ENCODE results near the gene FBXW12.
"Not testable (repeated sequence)": the region's sequence is repeated elsewhere in the genome, so short reads cannot be mapped to it uniquely, and the experiment has no call there.

FBXW12 gene

GRCh38 chr3:48387634-48388033, 15.6 kb downstream of the FBXW12 start:
- DNase-seq, result no peak

DNA sequence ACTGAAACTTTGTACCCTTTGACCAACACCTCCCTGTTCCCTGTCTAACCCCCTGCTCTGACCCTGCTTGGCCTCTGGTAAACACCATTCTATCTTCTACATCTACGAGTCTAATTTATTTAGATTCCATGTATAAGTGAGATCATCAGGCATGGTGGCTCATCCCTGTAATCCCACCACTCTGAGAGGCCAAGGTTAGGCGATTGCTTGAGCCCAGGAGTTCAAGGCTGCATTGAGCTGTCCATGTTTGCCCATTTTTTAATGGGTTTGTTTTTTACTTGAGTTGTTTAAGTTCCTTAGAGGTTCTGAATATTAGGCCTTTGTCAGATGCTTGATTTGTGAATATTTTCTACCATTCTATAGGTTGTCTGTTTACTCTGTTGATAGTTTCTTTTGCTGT, 16.9 kb downstream of the FBXW12 start:
- no peak for DNase-seq

- no peak for DNase-seq
These were observed 22.4 kb downstream of the FBXW12 start for GRCh38 chr3:48394391-48394790.

DNA sequence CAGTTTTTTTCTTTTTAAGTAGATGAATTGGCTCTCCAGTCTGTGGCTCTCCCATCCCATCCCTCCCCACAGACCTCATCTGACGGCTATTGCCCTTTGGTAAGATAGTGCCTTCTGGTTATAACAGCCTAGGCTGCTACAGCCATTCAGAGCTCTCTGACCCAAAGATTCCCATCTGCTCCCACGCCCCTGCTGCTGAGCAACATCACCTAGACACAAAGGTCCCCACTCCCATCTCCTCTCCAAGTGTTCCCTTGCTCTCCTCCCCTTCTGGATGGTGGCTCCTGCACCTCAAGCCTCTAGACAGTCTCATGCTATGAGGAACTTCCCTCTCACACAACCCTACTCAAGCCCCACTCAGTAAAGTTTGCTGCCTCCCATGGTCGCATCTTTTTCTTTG, 23.7 kb downstream of the FBXW12 start:
- no peak for DNase-seq

- no peak for DNase-seq
These were observed 26.0 kb downstream of the FBXW12 start for GRCh38 chr3:48397767-48398681.

- no peak for DNase-seq
These were observed 26.8 kb downstream of the FBXW12 start for GRCh38 chr3:48398701-48399386.

DNA sequence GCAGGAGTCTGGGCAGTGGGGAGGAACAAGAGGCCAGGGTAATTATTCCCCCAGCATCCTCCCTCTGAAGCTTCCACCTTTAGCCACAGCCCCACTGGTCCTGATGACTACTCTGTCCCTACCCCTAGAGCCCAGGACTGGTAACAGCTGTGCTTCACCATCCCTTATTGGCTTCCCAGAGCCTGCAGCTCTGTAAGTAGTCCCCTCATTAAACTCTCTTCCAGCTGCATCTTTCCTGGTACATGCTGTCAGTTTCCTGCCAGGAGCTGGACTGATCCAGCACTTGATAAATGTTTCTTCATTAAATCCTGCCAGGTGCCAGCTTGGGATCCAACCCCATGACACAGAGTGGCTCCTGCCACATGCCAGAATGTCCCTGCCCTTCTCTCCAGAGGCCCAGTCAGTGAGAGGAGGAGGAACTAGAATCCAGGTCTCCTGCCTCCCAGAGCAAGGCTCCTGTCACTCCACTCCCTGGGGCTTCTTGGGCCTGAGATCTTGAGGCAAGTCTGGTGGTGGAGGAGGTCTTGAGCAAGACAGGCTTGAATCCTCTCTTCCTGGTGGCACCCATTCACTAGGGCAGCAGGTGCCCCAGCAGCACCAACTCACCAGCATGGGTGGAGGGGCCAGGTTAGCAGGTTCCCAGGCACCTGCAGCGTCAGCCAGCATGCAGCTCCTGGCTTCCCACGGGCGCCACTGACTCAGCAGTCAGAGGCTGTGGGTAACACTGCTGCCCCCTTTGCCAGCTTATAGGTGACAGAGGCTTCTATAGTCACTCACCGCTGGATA, 27.6 kb downstream of the FBXW12 start:
- no peak for DNase-seq

- DNase-seq, result peak; percentile 15
These were observed 28.9 kb downstream of the FBXW12 start for GRCh38 chr3:48400824-48401433.

GRCh38 chr3:48401434-48401901, 29.4 kb downstream of the FBXW12 start:
- not testable (repeated sequence) for DNase-seq

DNA sequence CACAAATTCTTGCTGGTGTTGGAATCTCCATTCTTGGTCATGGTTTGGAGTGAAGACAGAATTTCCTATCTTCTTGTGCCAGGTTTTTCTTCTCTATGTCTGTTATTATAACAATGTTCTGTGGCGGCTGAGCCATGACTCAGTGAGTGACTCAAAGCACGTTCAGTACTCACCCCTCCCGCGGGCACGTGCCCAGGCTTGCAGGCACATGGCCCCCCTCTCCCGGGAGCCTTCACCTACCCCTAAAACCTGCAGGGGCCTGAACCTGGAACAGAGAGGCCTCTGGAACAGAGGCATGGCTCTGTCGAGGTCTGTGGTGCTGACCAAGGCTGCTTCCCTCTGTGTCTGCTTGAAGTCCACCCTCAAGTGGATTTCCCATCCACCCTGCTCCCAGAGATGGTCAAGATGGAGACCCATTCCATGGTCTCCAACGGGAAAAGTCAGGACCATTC, 30.3 kb downstream of the FBXW12 start:
- no peak for DNase-seq

GRCh38 chr3:48402907-48403306, 30.9 kb downstream of the FBXW12 start:
- no peak for DNase-seq

GRCh38 chr3:48403533-48404439, 31.8 kb downstream of the FBXW12 start:
- no peak for DNase-seq

DNA sequence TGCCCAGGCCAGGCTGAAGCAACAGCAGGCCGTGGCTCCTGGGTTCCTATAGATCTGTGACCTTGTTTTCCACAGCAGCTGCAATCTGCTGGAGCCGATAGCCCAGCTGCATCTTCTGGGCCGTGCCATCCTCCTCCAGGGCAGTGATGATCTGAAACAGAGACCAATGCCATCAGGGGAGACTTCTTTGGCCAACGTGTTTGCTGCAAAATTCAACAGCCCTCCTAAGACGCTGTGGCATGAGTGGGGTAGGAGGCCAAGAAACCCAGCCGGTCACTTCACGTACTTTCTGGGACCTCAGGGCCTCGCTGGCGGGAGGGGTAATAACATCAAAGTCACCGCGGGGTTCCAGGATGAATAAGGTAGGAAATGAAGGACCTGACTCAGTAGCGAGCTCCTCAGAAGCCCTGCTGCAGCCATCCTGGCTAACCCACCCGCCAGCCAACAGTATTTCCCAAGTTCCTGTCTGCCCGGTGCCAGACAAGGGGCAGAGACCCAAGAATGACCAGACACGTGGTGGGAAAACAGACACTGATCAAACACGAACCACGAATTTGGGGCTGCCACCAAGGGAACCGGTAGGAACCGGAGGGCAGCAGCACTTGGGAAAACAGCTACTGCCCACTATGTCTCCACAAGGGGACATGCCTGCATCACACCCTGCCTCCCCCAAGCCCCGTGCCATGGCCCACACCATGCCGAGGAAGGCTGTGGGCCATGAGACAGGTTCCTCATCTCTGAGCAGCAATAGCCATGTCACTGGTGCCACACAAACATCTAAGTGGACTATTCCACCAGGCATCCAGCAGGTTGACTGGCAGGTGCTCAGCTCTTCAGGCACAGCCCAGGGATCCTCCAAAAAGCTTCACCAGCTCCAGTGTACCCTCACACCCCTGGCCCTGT, 32.7 kb downstream of the FBXW12 start:
- DNase-seq, result no peak

DNA sequence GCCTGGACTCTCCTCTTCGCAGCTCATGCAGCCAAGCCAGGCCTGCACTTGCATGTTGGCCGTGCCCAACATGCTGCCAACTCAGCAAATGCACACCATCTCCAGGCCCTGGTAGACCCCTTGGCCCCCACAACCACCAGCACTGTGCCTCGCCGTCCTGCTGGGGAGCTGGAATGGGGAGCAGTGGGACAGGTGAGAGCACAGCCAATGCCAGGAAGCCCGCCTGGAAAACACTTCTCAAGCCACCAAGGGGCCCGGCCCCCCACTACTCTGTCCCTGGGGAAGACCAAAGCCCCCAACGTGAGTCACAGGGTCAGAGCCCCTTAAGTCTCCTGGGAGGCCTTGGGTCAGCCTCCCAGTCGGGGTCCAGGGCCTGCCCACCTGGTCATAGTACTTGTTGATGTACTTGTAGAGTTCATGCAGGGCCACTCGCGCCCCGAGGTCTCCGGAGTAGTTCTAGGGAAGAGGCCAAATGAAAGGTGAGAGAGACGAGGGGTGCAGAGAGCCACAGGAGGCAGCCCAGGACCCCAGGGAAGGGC, 33.4 kb downstream of the FBXW12 start:
- no peak for DNase-seq

GRCh38 chr3:48405971-48406370, 34.0 kb downstream of the FBXW12 start:
- no peak for DNase-seq

- no peak for DNase-seq
These were observed 34.7 kb downstream of the FBXW12 start for GRCh38 chr3:48406443-48407431.

DNA sequence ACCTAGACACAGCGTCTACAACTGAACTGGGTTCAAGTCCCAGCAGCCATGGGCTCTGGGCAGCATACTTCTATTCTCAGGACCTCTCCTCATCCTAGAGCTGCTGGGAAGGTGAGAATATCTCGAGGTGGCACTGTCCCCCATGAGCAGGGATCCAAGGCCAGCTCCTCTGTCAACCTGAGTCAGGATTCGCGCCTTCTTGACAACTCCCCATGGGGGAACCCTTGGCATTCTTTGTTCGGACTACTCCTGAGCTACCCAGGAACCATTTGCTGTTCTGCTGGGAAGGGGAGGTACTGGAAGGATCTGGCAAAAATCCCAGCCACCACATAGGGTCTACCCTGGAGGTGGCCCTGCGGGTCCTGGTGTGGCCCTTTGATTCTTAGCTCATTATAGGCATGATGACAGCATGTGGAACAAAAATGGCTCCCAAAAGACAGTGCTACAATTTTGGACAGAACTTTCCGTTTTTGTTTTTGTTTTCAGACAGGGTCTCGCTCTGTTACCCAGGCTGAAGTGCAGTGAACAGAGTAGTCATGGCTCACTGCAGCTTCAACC, 35.6 kb downstream of the FBXW12 start:
- DNase-seq, result no peak

DNA sequence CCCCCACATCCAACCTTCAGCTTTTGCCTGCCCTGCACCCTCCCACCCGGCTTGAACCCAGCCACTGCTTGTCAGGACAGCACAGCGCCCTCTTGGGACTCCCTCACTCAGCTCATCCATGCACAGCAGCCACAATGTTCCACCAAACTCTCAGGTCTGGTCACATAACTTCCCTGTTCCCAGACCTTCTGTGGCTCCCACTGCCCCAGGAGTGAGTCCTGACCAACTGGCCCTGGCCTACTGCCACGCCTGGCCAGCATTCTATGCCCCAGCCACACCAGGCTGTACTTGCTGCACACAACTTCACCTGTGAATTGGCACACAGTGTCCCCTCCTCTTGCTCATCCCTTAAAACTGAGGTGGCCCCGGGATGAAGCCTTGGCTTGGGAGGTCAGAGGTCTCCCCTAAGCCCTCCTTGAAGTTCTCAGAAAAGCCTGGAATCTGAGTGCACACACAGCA, 36.8 kb downstream of the FBXW12 start:
- DNase-seq, result no peak

Data from NCI-H2227 treated with DMSO at 0.1 percent for 48 hours (cell line).